Tibial nerve (tissue), 3 donors: Measurements from ENCODE around the gene COA8.

Source experiments
- CTCF ChIP-seq, 5 experiments: fragments of 200-600 bp in 3 of 5; fragments of 450-650 bp in 2 of 5; sonication (generic) in 3 of 5; IDR thresholded peaks; one replicate each; pipeline ENCODE4 v1.5.1; 2016 to 2019; ENCODE audit warnings: antibody characterized with exemption in 5 of 5, mild to moderate bottlenecking in 3 of 5, moderate library complexity in 2 of 5
- POLR2A ChIP-seq, 2 donors: fragments of 450-650 bp; IDR thresholded peaks; one replicate each; pipeline ENCODE4 v1.6.1; 2017; ENCODE audit warnings: antibody characterized with exemption in 2 of 2, mild to moderate bottlenecking in 2 of 2, moderate library complexity in 2 of 2

DNA sequence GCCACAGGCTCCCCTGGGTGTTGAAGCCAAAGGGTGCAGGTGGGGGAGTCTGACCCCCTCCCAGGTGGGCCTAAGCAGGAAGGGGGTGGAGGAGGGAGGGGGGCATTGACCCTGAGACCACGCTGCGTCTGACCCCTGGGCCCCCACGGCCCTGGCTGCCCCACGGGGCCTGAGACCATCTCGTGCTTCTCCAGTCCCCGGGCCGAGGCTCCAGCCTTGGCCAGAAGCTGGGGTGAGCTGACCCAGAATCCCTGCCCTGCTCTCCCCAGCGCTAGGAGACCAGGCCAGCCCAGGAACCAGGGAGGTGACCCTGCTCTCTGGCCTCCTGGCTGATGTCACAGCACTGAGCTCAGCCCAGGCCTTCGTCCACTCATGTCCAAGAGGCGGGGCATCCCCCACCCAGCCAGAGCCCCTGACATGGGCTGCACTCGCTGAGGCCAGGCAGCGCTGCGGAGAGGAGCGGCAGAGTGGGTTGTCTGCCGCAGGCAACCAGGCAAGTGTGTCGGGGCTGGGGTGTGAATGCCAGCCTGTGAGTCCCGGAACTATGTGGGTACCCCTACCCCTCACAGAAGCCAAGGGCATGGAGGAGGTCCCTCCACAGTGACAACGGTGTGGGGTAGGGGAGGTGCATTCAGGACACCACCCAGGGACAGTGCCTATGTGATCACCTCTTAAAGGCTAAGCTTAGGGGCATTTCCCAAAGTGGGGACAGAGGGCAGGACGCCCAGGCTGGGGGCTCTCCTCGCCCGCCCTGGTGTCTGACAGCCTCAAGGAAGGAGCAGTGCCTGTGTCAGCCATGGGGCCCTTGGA is 27.5 kb upstream of the COA8 start:
- TF ChIP-seq CTCF (IDR thresholded peaks at IDR 0.05) (no peak), POLR2A (IDR thresholded peaks at IDR 0.05) (no peak)
